ENCODE measurements around the gene PLP1. TPM values are rescaled to one million over a fixed set of nuclear protein-coding genes. Genes with fewer than 3 reads are reported as not detected.

Gene PLP1
- total and polyA plus RNA-seq, 2 of the 8 experiments (the other 6 are each of a cell fraction or from before 2014, with no cell fraction given), result 49.2 to 218 TPM

- Histone ChIP-seq H3K79me2 (ENCODE audit: control insufficient read depth in 1 of 2, insufficient read depth in 2 of 2, low read length in 2 of 2) (no peaks in the 10 kb centered on the region), H3K27me3 (replicated peaks in 1 of 4; ENCODE audit: control insufficient read depth in 3 of 4, extremely low read depth in 1 of 4, insufficient read depth in 3 of 4, low read length in 3 of 4) (no peaks in the 10 kb centered on the region), H3K36me3 (ENCODE audit: control insufficient read depth in 2 of 4, insufficient read depth in 4 of 4, low read length in 3 of 4) (no peaks in the 10 kb centered on the region), H4K20me1 (replicated peaks in 1 of 2; ENCODE audit: control insufficient read depth in 1 of 2, insufficient read depth in 2 of 2, low read length in 2 of 2) (no peaks in the 10 kb centered on the region), H2BK120ac (replicated peaks; ENCODE audit: low read depth, low read length) (no peak overlapping the region), H2BK5ac (ENCODE audit: low read depth, low read length) (no peak overlapping the region), H4K91ac (replicated peaks; ENCODE audit: insufficient read length, low read length) (no peak overlapping the region), H3K23me2 (ENCODE audit: low read depth, low read length) (no peaks in the 10 kb centered on the region), H3K4me2 (ENCODE audit: insufficient read depth in 1 of 2, low read depth in 2 of 2, low read length in 2 of 2) (no peak overlapping the region), H3K9me3 (ENCODE audit: insufficient read depth in 2 of 2, low read depth in 1 of 2, low read length in 1 of 2) (no peaks in the 10 kb centered on the region), H3K9ac (replicated peaks in 1 of 4; ENCODE audit: extremely low read depth in 1 of 4, low read depth in 3 of 4, low read length in 3 of 4) (no peak overlapping the region), H3K18ac (ENCODE audit: extremely low read depth, low read length) (no peak overlapping the region), H2AFZ (ENCODE audit: low read length) (no peak overlapping the region), H2BK15ac (ENCODE audit: low read length) (no peak overlapping the region), H2BK12ac (ENCODE audit: low read depth, low read length) (no peak overlapping the region), H2BK20ac (ENCODE audit: low read length) (no peak overlapping the region), H3K4me3 (ENCODE audit: extremely low read depth in 1 of 4, insufficient read depth in 2 of 4, low read depth in 3 of 4, low read length in 4 of 4) (no peak overlapping the region), H2AK5ac (ENCODE audit: low read depth, low read length) (no peak overlapping the region), H4K8ac (ENCODE audit: extremely low read depth, insufficient read depth, low read length) (no peak overlapping the region), H3K79me1 (ENCODE audit: low read depth, low read length) (no peaks in the 10 kb centered on the region), H3K23ac (ENCODE audit: insufficient read length) (no peak overlapping the region), H3K27ac (ENCODE audit: low read depth, low read length) (no peak overlapping the region), H3K14ac (ENCODE audit: insufficient read length) (no peak overlapping the region), H3K4ac (replicated peaks; ENCODE audit: insufficient read length, low read depth, low read length) (no peak overlapping the region), H4K5ac (ENCODE audit: insufficient read length, low read depth, low read length) (no peak overlapping the region), H3K4me1 (replicated peaks in 1 of 4; ENCODE audit: control insufficient read depth in 3 of 4, insufficient read depth in 4 of 4, low read length in 3 of 4) (no peaks in the 10 kb centered on the region), H3K56ac (replicated peaks; ENCODE audit: insufficient read length, low read depth, low read length) (no peak overlapping the region)
- ChIA-PET CTCF (ENCODE audit: partially characterized antibody) (interaction anchor here (1.3 kb wide), 1 partner anchor 9 kb away, joined by 3 read pairs; no protein-coding TSS in a partner anchor), POLR2A (ENCODE audit: partially characterized antibody) (interaction anchor here (0.9 kb wide), 1 partner anchor 65 kb away, joined by 3 read pairs; no protein-coding TSS in a partner anchor)
- DNase-seq (ENCODE audit: low read depth in 1 of 2, low spot score in 2 of 2) (no peak), FAIRE-seq (no peak)
- 76% methylated on average over 4 of the region's 4 CpGs; no CpG with 5 or more reads in 1 of the 2 experiments for WGBS, 2 experiments (ENCODE audit: extremely low coverage in 1 of 2, insufficient coverage in 1 of 2, insufficient read length in 1 of 2, insufficient replicate concordance in 2 of 2, low coverage in 1 of 2, low lambda C conversion rate in 2 of 2, missing lambda C conversion rate in 1 of 2)
- TF ChIP-seq ASH2L (IDR thresholded peaks at IDR 0.05; ENCODE audit: low read length) (no peak), EP300 (IDR thresholded peaks at IDR 0.05; ENCODE audit: borderline replicate concordance in 1 of 2, low read depth in 2 of 2, low read length in 2 of 2) (no peak), TCF12 (IDR thresholded peaks at IDR 0.05; ENCODE audit: low read depth, low read length) (no peak), SAP30 (IDR thresholded peaks at IDR 0.05; ENCODE audit: insufficient read depth, insufficient replicate concordance, low read length) (no peak), BCL11A (IDR thresholded peaks at IDR 0.05; ENCODE audit: low read depth in 2 of 2, low read length in 2 of 2) (no peak), POLR2AphosphoS5 (IDR thresholded peaks at IDR 0.05; ENCODE audit: low read depth, low read length) (no peak), TEAD4 (IDR thresholded peaks at IDR 0.05; ENCODE audit: low read depth, low read length) (no peak)
Measured at GRCh38 chrX:103806862-103807474, 30.3 kb downstream of the PLP1 start.
